Lower leg skin (tissue), 3 donors: ENCODE data around the gene NRM.

Experiments
- POLR2A ChIP-seq, 2 donors: fragments of 450-650 bp; IDR thresholded peaks; one replicate each; pipeline ENCODE4 v1.6.1; 2016 to 2017; ENCODE audit warnings: antibody characterized with exemption in 2 of 2, mild to moderate bottlenecking in 1 of 2, moderate library complexity in 1 of 2
- TF ChIP-seq, protein P1 (sequence below), 3 donors: fragments of 450-650 bp; IDR thresholded peaks; one replicate each; pipeline ENCODE4 v1.5.1; 2016; ENCODE audit warnings: antibody characterized with exemption in 3 of 3, mild to moderate bottlenecking in 3 of 3, moderate library complexity in 2 of 3

GRCh38 chr6:30683980-30684338 lies 6.8 kb downstream of the NRM start:
- TF ChIP-seq, protein P1, sequence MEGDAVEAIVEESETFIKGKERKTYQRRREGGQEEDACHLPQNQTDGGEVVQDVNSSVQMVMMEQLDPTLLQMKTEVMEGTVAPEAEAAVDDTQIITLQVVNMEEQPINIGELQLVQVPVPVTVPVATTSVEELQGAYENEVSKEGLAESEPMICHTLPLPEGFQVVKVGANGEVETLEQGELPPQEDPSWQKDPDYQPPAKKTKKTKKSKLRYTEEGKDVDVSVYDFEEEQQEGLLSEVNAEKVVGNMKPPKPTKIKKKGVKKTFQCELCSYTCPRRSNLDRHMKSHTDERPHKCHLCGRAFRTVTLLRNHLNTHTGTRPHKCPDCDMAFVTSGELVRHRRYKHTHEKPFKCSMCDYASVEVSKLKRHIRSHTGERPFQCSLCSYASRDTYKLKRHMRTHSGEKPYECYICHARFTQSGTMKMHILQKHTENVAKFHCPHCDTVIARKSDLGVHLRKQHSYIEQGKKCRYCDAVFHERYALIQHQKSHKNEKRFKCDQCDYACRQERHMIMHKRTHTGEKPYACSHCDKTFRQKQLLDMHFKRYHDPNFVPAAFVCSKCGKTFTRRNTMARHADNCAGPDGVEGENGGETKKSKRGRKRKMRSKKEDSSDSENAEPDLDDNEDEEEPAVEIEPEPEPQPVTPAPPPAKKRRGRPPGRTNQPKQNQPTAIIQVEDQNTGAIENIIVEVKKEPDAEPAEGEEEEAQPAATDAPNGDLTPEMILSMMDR (IDR thresholded peaks at IDR 0.05), result no peak
- no peak for TF ChIP-seq POLR2A (IDR thresholded peaks at IDR 0.05)
